Fibroblast of the aortic adventitia (primary cell): ENCODE results near the gene MAGI2. TPM values are rescaled to one million over a fixed set of nuclear protein-coding genes. Genes with fewer than 3 reads are reported as not detected.

Source experiments
- DNase-seq: peaks from one replicate; pipeline ENCODE4 v3.0.0-alpha.2; 2010; ENCODE audit warnings: low read depth
- H3K4me3 ChIP-seq: 2 replicates; pipeline ENCODE4 v1.5.1; 2011; ENCODE audit warnings: low read depth, mild to moderate bottlenecking, control low read depth, low read length, moderate library complexity
- total RNA-seq: library from RNA; depleted of rRNA; stranded (reverse); fragments of >200 nt; gene quantifications from 2 replicates; pipeline ENCODE4 v1.2.3, GENCODE V29; 2012; ENCODE audit warnings: low replicate concordance
- TF ChIP-seq, protein P1 (sequence below): IDR thresholded peaks from 2 replicates; pipeline ENCODE4 v1.5.1; 2011; ENCODE audit warnings: mild to moderate bottlenecking, low read length, control low read depth, inconsistent platforms; ENCODE audit not compliant: insufficient read depth

MAGI2 gene
- total RNA-seq, 1 donor, result 25.5 TPM

DNA sequence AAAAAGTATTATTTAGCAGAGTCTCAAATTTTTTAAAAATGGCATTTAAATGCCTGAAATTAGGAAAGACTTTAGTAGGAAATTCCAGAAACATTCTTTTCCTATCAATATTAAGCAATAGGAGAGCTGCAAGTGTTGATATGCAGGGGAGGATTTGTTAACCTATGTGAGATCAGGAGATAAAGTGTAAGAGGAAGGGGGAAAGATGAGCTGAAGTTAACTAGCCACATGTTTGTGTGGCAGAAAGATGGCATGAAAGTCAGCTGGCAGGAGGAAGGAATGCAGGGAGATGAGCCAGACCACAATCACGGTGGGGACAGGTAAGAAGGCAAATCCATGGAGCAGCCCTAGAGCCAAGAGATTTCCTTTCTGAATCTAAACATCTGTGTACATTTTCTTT, 303.6 kb downstream of the MAGI2 start:
- TF ChIP-seq, protein P1, sequence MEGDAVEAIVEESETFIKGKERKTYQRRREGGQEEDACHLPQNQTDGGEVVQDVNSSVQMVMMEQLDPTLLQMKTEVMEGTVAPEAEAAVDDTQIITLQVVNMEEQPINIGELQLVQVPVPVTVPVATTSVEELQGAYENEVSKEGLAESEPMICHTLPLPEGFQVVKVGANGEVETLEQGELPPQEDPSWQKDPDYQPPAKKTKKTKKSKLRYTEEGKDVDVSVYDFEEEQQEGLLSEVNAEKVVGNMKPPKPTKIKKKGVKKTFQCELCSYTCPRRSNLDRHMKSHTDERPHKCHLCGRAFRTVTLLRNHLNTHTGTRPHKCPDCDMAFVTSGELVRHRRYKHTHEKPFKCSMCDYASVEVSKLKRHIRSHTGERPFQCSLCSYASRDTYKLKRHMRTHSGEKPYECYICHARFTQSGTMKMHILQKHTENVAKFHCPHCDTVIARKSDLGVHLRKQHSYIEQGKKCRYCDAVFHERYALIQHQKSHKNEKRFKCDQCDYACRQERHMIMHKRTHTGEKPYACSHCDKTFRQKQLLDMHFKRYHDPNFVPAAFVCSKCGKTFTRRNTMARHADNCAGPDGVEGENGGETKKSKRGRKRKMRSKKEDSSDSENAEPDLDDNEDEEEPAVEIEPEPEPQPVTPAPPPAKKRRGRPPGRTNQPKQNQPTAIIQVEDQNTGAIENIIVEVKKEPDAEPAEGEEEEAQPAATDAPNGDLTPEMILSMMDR, result no peak
- peak; percentile 33 for DNase-seq
- no peak overlapping the region for H3K4me3 ChIP-seq

DNA sequence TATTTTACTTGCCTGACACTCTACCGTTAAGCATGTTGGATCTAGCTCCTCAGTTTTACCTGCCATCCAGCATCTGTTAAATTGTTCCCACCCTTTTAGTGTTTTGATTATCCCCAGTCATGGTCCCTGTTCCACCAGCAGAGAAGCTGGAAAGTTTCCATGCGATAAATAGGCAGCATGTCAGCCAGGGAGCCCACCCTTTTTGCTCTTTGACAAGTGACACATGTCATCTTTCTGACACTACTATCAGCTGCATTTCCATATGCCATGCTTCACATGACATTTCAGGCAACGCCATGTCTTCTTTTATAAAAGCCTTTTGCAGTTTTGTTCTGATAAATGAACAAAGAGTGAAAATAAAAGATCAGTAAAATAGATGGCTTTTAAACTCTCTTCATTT, 310.8 kb downstream of the MAGI2 start:
- no peak for DNase-seq
- H3K4me3 ChIP-seq, result no peak overlapping the region
- TF ChIP-seq, protein P1, result no peak

DNA sequence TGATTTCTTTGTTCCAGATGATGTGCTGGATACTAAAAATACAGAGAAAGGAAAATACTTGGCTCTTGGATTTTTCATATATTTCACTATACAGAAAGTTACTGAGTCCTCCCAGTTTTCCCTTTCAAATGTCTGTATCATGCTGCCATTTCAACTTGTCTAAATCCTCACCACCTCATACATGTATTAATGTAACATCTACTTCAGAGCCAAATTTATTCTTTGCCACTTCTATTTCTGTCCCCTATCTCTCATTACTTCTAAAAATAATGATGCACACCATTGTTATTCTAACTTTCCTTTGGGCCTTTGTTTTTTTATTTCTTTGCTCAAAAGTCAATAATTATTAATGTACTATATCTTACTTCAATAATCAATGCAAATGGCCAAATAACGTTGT, 312.2 kb downstream of the MAGI2 start:
- no peak overlapping the region for H3K4me3 ChIP-seq
- TF ChIP-seq, protein P1, result no peak
- no peak for DNase-seq

DNA sequence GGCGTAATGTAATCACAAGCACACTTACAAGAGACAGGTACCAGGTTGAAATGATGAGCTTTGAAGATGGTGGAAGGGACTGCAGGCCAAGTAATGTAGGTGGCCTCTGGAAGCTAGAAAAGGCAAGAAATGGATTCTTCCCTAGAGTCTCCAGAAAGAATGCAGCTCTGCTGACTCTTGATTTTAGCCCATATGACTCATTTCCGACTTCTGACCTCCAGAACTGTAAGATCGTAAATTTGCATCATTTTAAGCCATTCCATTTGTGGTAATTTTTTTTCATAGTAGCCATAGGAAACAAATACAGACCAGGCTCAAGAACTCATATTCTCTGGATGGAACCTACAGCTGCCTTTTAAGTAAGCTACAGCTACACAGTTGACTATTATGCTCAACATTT, 315.5 kb downstream of the MAGI2 start:
- peak; percentile 53 for DNase-seq
- no peak overlapping the region for H3K4me3 ChIP-seq

DNA sequence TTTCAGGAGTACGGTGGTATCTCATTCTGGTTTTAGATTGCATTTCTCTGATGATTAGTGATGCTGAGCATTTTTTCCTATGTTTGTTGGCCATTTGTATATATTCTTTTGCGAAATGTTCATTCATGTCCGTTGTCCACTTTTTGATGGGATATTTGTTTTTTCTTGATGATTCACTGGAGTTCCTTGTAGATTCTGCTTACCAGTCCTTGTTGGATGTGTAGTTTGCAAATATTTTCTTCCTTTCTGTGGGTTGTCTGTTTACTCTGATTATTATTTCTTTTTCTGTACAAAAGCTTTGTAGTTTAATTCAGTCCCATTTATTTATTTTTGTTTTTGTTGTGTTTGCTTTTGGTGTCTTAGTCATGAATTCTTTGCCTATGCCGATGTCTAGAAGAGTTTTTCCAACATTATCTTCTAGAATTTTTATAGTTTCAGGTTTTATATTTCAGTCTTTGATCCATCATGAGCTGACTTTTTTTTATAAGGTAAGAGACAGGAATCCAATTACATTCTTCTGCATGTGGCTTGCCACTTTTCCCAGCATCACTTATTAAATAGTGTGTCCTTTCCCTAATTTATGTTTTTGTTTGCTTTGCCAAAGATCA, 320.5 kb downstream of the MAGI2 start:
- DNase-seq, result no peak
- no peak overlapping the region for H3K4me3 ChIP-seq
- TF ChIP-seq, protein P1, result no peak

More for the DNA sequence above, 315.5 kb downstream of the MAGI2 start:
- TF ChIP-seq, protein P1, result no peak

DNA sequence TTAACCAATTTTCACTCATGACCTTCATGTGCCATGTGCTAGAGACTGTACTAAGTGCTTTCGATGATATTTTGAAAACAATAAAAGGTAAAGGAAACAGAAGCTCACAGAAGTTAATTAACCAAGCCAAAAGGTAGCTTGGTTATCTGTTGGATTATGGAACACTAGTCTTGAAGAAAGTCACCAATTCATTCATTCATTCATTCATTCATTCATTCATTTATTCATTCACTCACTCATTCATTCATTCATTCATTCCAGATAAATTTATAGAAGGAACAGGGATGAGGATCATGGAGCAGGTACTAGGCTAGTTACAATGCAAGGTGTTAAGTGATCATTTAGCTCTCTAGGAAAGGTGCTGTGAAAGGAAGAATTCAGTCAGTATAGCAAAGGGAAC, 322.8 kb downstream of the MAGI2 start:
- no peak overlapping the region for H3K4me3 ChIP-seq
- TF ChIP-seq, protein P1, result no peak
- no peak for DNase-seq

DNA sequence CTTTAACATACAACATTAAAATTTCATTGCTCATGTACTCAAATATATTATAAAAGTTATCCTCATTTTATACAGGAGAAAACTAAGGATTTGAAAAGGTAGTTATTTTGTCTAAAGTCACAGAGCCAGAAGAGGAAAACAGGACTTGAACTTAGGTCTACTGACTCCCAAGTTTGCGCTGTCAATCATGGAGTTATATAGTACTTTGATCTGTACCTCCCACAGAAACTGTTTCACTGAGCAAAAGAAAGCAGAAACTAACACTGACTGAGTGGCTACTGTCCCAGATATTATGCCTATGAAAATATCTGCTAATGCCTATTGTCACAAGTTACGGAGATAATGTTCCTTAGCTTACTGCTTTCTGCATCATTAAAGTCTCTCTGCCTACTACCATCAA, 329.1 kb downstream of the MAGI2 start:
- no peak for DNase-seq
- TF ChIP-seq, protein P1, result no peak
- H3K4me3 ChIP-seq, result no peak overlapping the region
